Right hindlimb (tissue), 1 donor: ENCODE results near the gene RFC2.
A peak's percentile ranks its signal among the peaks of the same experiment; 100 is the strongest.
"Not testable (repeated sequence)": the region's sequence is repeated elsewhere in the genome, so short reads cannot be mapped to it uniquely, and the experiment has no call there.

Source experiments
- DNase-seq: peaks from one replicate; pipeline ENCODE4 v3.0.0-alpha.2; 2018

RFC2 gene

GRCh38 chr7:74215921-74216320 is 38.3 kb downstream of the RFC2 start:
- DNase-seq, result no peak

DNA sequence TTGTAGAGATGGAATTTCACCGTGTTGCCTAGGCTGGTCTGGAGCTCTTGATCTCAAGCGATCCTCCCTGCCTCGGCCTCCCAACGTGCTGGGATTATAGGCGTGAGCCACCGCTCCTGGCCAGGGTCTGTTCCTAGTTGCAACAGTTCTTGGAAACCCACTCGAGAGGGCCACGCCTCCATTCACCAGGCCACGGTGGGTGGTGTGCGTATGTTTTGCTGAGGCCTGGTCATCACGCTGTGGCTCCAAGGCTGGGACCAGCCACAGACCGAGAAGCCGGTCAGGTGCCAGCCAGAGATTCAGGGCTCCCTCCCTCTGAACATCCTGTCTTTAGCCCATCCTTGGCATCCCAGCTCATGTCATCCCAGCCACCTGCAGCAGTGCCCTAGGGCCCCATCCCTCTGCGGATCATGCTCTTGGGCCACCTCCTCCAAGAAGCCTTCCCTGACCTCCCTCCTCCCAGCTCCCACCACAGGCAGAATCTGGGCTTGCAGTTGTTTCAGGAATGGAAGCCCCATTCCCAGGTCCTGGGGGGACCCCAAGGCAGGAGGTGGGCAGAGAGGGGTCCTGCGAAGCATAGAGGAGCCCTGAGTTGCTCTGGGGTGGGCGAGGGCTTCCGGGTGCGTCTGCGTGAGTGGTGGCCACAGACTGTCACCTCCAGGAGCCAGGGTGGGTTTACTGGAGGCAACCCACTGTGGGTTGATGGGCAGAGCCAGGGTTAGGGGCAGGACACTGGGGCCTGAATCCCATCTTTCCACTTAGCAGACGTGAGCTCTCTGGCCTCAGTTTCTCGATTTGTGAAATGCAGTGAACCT is 39.2 kb downstream of the RFC2 start:
- DNase-seq, result no peak

DNA sequence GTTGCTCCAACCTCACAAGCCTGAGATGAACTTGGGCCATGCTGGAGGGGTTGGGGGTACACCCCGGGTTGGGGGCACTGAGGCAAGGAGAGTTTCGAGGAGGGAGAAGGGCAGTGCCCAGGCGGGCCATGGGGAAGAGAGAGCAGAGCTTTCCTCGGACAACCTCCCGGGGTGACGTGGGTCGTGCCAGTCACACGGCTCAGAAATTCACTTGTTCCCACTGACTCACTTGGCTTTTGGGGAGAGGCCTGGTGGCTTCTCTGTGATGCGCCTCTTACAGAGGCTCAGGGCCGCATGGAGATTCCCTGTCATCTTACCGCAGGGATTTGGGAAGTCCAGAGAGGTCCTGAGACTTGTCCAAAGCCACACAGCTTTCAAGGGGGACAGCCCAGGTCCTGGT is 41.5 kb downstream of the RFC2 start:
- DNase-seq, result no peak

GRCh38 chr7:74208241-74208640 is 46.0 kb downstream of the RFC2 start:
- DNase-seq, result not testable (repeated sequence)

DNA sequence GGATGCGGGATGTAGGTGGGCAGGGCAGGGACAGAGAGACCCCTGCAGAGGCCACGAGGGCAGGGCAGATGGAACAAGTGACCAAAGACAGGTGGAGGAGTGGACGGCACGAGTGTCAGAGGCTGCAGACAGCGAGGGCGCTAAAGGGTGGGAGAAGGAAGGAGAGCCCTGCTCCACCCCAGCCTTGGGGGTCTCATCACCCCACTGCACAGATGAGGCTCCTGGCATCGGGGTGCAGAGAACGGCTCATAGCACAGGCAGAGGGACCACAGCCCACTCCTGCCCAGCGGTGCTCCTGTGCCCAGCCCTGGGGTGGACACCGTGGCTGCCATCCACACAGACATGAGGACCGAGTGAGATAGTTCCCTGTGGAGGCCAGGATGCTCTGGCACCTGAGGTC is 46.6 kb downstream of the RFC2 start:
- DNase-seq, result no peak

DNA sequence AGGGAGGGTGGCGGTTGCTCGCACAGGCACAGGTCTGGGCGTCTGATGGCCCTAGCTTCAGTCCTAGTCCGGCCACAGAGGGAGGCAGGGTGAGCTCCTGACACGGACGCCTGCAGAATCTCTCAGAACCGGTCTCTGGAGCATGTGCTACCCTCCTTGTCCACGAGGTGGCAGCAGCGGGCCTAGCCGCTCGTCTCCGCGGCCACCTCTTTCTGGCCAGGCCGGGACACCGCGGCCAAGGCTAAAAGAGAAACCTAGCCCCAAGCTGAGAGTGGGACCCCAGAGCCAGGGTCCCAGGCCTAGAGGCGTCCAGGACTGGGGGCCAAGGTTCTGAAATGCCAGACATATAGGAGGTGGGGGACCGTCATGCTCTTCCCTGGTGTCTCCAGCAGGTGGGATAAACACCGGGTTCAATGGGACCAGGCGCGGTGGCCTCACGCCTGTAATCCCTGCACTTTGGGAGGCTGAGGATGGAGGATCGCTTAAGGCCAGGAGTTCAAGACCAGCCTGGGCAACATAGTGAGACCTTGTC is 47.5 kb downstream of the RFC2 start:
- peak; percentile 86 for DNase-seq

- DNase-seq, result not testable (repeated sequence)
Measured at GRCh38 chr7:74206052-74206451, 48.1 kb downstream of the RFC2 start.

- DNase-seq, result no peak
Measured at GRCh38 chr7:74203956-74204618, 50.1 kb downstream of the RFC2 start.

GRCh38 chr7:74202841-74203556 is 51.2 kb downstream of the RFC2 start:
- DNase-seq, result no peak

DNA sequence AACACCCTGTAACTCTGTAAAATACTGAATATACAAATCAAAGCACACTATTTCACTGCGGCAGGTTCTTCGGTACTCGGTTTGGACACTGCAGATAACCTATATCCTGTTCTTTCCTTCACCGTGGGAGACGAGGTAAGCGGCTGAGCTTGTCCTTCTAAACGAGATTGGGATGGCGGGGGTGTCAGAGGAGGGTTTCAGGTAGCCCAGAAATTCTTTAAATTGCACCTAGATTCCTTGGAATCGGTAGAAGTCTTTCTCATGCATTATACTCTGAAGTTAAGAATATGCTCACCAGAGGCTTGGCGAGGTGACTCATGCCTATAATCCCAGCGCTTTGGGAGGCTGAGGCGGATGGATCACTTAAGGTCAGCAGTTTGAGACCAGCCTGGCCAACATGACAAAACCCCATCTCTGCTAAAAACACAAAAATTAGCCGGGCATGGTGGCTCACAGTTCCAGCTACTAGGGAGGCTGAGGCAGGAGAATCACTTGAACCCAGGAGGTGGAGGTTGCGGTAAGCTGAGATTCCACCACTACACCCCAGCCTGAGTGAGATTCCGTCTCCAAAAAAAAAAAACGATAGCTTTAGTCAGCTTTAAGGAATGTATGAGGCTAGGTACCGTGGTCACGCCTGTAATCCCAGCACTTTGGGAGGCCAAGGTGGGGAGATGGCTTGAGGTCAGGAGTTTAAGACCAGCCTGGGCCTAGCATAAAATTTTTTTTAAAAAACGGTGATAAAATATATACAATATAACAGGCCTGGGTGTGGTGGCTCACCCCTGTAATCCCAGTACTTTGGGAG is 54.4 kb downstream of the RFC2 start:
- DNase-seq, result no peak

DNA sequence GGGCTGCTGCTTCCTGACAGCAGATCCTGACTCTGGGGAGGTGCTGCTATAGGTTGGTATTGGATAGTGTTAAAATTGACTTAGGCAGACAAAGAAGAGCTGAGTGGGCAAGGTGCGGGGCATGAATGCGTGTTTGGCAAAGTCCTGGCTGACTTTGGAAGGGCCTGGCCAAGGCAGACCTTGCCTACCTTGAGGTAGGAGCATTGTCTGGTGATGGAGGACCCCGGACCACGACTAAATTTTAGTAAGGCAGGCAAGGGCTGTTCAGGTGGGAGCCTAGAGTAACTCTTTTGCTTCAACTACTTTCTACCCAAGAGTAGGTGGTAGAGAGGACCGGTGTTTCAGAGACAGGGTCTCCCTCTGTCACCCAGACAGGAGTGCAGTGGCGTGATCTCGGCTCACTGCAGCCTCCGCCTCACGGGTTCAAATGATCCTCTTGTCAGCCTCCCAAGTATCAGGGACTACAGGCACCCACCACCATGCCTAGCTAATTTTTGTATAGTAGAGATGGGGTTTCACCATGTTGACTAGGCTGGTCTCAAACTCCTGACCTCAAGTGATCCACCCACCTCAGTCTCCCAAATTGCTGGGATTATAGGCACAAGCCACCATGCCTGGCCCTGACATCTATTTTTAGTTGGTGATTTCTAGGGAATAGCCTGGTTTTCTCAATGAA is 56.6 kb downstream of the RFC2 start:
- DNase-seq, result no peak

GRCh38 chr7:74195968-74196654 is 58.1 kb downstream of the RFC2 start:
- not testable (repeated sequence) for DNase-seq

DNA sequence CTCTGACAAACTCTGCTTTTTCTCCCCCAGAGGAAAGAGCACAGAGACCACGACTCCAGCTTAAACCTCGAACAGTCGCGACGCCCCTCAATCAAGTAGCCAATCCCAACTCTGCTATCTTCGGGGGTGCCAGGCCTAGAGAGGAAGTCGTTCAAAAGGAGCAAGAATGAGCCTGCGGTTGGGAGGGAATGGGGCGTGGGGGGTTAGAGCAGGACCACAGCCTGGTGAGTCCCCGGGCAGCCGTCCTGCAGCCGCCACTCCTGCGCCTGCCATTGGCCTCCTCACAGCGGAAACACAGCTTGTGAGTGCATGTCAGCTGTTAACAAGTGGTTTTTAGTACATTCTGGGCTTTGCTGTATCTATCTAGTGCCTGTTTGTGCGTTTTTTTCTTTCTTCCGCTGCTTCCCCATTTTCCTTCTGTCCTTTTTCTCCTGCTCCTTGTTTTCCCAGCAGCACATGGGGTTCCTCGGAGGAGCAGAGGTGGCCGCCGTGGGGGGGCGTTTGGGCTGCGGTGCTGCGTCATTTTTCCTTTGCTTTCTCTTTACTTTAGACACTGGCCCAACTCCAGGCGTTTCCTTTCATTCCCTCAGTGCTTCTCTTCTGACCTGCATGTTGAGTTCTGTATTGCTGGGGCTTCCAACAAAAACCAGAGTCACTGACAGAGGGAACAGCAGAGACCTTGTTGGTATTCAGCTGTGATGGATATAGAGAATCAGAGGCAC is 58.9 kb downstream of the RFC2 start:
- DNase-seq, result not testable (repeated sequence)

DNA sequence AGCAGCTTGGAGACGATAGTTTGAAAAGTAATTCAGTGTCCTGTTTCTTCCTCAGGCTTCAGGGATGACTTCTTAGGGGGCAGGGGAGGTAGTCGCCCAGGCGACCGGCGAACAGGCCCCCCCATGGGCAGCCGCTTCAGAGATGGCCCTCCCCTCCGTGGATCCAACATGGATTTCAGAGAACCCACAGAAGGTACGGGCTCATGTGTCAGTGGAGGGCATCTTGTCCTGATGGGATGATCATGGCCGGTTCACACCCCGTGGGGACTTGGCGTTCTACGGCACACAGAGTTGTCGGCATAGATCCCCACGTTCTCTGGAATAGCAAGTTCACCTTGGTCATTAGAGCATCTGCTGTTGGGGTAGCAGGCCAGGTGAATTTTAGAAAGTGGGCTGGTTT is 59.5 kb downstream of the RFC2 start:
- DNase-seq, result no peak

- no peak for DNase-seq
Measured at GRCh38 chr7:74193913-74194312, 60.3 kb downstream of the RFC2 start.

DNA sequence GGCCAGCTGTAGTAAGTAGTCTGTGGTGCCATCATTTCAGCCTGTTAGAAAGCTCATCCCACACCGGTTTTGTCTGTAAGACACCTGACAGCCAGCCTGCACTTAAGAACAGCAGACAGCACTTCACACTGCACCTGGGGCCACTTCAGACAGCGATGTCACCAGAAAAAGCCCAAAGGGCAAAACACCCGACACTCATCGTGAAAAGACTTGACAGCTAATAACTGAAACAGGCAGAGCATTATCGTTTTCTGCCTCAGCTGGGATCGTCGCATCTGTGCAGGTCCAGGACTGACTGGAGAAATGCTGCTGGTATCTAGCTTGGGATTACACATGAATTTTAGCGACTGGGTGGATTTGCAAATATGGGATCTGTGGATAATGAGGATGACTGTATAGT is 61.1 kb downstream of the RFC2 start:
- no peak for DNase-seq

DNA sequence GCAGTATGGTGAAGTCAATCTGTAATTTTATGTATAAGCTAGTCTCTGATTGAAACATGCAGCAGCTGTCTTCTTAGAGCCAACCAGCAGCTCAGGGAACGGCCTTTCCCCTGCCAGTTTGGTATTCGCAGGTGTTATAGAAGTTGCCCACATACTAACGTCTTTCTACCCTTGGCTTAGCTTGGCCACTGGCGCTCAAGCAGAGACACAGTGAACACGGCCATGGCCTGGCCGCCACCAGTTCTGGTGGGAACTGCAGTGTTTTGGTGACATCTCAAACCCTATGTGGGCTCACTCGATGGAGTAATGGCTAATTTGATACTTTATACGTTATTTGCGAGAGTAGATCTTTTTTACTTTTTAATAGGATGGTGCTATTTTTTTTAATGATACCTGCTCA is 63.0 kb downstream of the RFC2 start:
- no peak for DNase-seq

DNA sequence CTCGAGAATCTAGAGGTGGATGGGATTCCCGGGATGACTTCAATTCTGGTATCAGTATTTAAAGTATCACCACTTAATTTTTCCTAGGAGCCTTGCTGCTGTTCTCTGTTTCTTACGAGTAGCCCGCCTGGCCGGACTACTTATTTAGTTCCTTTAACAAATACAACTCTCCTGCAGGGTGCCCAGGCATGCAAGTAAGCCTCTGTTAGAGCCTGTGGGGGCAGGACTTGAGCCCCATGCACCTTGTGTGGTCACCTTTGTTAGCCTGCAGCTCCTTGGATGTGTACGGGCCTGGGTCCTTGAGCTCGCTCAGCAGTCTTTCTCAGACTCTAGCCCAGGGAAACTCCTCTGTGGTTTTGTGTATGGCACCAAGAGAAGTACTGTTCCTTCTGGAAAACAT is 63.9 kb downstream of the RFC2 start:
- DNase-seq, result no peak

DNA sequence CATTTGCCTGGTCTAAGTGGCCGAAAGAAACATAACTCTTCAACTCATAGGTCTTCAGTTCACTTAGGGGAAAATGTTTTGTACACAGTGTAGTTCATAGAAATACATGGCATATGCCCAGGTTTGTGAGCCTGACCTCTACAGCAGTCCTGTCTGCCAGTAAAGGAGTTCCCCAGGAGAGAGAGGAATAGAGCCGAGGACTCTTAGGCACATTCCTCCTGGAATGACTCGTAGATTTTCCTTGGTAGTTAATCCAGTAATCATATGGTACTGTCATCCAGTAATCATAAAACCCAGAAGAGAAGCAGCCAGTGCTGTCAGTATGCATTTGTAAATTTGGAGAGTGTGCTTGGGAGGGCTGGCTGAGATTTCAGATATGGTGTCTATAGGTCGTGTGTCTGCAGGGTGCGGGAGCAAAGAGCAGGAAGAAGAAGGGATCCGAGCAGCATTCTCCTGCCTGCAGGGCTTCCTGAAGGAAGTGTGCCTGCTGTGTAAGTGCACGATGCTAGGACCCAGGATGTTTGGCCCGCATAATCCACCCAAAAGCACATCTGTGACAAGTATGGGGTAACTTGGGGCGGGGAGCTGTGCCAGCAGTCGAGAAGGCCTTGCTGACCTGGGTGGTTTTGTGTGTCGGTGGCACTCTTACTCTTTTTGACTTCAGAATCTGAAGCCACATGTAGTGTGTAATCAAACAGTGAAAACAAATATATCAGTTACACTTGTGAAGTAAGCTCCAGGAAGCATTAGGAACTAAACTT is 66.1 kb downstream of the RFC2 start:
- no peak for DNase-seq

- no peak for DNase-seq
Measured at GRCh38 chr7:74185636-74186035, 68.6 kb downstream of the RFC2 start.
